HepG2 (cell line): Measurements from ENCODE around the gene GBP6. TPM values are rescaled to one million over a fixed set of nuclear protein-coding genes. Genes with fewer than 3 reads are reported as not detected.
A peak's percentile ranks its signal among the peaks of the same experiment; 100 is the strongest.

ENCODE experiments used
- CC2D1A ChIP-seq: sonication (generic); formaldehyde crosslinking; IDR thresholded peaks from 2 replicates; pipeline ENCODE4 v1.8.1; 2023; ENCODE audit warnings: mild to moderate bottlenecking, missing genetic modification reagents
- CCAR2 ChIP-seq: fragments of 200-400 bp; formaldehyde crosslinking; optimal IDR thresholded peaks from 2 replicates; pipeline ENCODE3; 2018; ENCODE audit warnings: low read depth, mild to moderate bottlenecking, low read length, moderate library complexity
- CREB3 ChIP-seq: sonication (generic); formaldehyde crosslinking; IDR thresholded peaks from 2 replicates; pipeline ENCODE4 v1.5.0; 2020; ENCODE audit warnings: missing genetic modification reagents
- FOSL1 ChIP-seq: sonication (generic); formaldehyde crosslinking; IDR thresholded peaks from 2 replicates; pipeline ENCODE4 v1.9.0; 2021; ENCODE audit warnings: missing genetic modification reagents, borderline replicate concordance
- FOXA3 ChIP-seq: IDR thresholded peaks from 2 replicates; pipeline ENCODE4 v1.6.1; 2016; ENCODE audit warnings: missing genetic modification reagents, missing compliant biosample characterization
- HNF4G ChIP-seq, 2 experiments: sonication (generic) in 1 of 2; formaldehyde crosslinking in 1 of 2; IDR thresholded peaks; 2 replicates each; pipeline versions ENCODE4 v1.4.0 to v1.6.1; 2011 to 2020; ENCODE audit warnings: borderline replicate concordance in 2 of 2, low read depth in 2 of 2, mild to moderate bottlenecking in 2 of 2, low read length in 1 of 2, missing genetic modification reagents in 1 of 2, moderate library complexity in 1 of 2
- JUNB ChIP-seq: sonication (generic); formaldehyde crosslinking; IDR thresholded peaks from 2 replicates; pipeline ENCODE4 v1.8.0; 2022; ENCODE audit warnings: missing genetic modification reagents, mild to moderate bottlenecking, borderline replicate concordance
- NCOA1 ChIP-seq: sonication (generic); formaldehyde crosslinking; IDR thresholded peaks from 2 replicates; pipeline ENCODE4 v1.9.0; 2021; ENCODE audit warnings: missing genetic modification reagents
- PRDM10 ChIP-seq: sonication (generic); formaldehyde crosslinking; IDR thresholded peaks from 2 replicates; pipeline ENCODE4 v1.4.0; 2020; ENCODE audit warnings: low read depth, missing genetic modification reagents
- ZBTB4 ChIP-seq: sonication (generic); formaldehyde crosslinking; IDR thresholded peaks from 2 replicates; pipeline ENCODE4 v1.4.0; 2020; ENCODE audit warnings: missing genetic modification reagents, mild to moderate bottlenecking, borderline replicate concordance
- ZBTB42 ChIP-seq: sonication (generic); formaldehyde crosslinking; IDR thresholded peaks from 2 replicates; pipeline ENCODE4 v1.5.0; 2020; ENCODE audit warnings: mild to moderate bottlenecking, missing genetic modification reagents
- ZNF235 ChIP-seq: sonication (generic); formaldehyde crosslinking; IDR thresholded peaks from 2 replicates; pipeline ENCODE4 v1.8.1; 2023; ENCODE audit warnings: mild to moderate bottlenecking, missing genetic modification reagents, borderline replicate concordance
- ZNF556 ChIP-seq: sonication (generic); formaldehyde crosslinking; IDR thresholded peaks from 2 replicates; pipeline ENCODE4 v1.4.0; 2020; ENCODE audit warnings: mild to moderate bottlenecking, missing genetic modification reagents, borderline replicate concordance
- ZNF746 ChIP-seq: sonication (generic); formaldehyde crosslinking; IDR thresholded peaks from 2 replicates; pipeline ENCODE4 v1.8.0; 2022; ENCODE audit warnings: mild to moderate bottlenecking, missing genetic modification reagents
- ZNF816 ChIP-seq: sonication (generic); formaldehyde crosslinking; IDR thresholded peaks from 2 replicates; pipeline ENCODE4 v1.8.0; 2022; ENCODE audit warnings: missing genetic modification reagents, mild to moderate bottlenecking, borderline replicate concordance
- polyA plus RNA-seq, 8 experiments: library from polyadenylated mRNA; depleted of rRNA in 3 of 8; stranded (reverse) in 7 of 8; unstranded in 1 of 8; fragments of >200 nt; fragmentation: Illumina TruSeq in 4 of 8; extraction: Trizol in 4 of 8; gene quantifications; 2 replicates each; pipeline versions ENCODE4 v1.2.1 to v1.2.3, GENCODE V29; 2011 to 2016; ENCODE audit warnings: low read depth in 4 of 8, missing spikeins in 1 of 8, mixed read lengths in 1 of 8; ENCODE audit not compliant: insufficient read depth in 1 of 8
- total RNA-seq, 5 experiments: library from RNA; depleted of rRNA; stranded (reverse); fragments of >200 nt; fragmentation: Illumina TruSeq; extraction: Trizol; gene quantifications; 2 replicates each; pipeline ENCODE4 v1.2.3, GENCODE V29; 2016; ENCODE audit warnings: low read depth in 1 of 5
- TF ChIP-seq, protein P1 (sequence below): sonication (generic); formaldehyde crosslinking; IDR thresholded peaks from 2 replicates; pipeline ENCODE4 v1.5.1; 2020; ENCODE audit warnings: missing genetic modification reagents, mild to moderate bottlenecking, borderline replicate concordance

The GBP6 gene
- total and polyA plus RNA-seq, 2 of the 13 experiments (the other 11 are each of a cell fraction or from before 2014, with no cell fraction given) = not detected

DNA sequence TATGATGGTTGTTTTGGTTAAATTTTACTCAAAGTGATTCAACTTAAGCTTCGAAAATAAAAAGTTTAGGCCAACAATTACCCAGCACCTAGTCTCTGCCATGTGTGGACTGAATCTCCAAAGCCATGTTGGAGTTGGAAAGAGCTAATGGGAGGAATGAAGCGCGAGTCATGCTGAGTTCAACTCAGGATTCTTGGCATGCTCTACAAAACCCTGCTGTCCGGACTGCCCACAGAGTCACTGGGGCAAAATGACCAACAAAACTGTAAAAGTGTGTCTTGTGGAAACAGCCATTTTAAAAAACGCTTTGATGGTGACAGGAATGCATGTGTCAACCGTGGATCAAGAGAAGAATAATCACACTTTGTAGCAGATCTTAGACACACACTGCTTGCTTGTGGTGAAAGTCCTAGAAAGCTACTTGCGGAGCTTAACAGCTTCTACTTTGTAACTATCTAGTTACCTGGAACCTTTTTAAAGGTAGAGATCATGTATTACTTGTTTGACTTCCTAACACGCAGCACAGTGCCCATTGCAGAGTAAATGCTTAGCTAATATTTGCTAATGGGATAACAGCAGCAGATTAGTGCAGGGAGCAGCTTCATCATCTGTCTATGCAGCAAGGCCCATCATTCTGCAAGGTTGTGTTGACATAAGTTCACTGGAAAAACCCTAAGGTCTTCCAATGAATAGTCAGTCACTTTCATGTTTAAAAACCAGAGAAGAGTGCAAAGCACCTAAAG lies 7.0 kb upstream of the GBP6 start (continued):
- TF ChIP-seq ZBTB42 (CRISPR knock-in tag) (no peak), CCAR2 (no peak), FOXA3 (CRISPR knock-in tag) (peak; percentile 81), HNF4G (IDR thresholded peaks at IDR 0.05; ENCODE audit: borderline replicate concordance, low read depth, low read length) (no peak), HNF4G (CRISPR knock-in tag; IDR thresholded peaks at IDR 0.05; ENCODE audit: borderline replicate concordance, low read depth) (no peak), ZNF816 (CRISPR knock-in tag) (no peak), JUNB (CRISPR knock-in tag) (no peak), ZNF746 (CRISPR knock-in tag) (no peak), CREB3 (CRISPR knock-in tag) (no peak), ZNF235 (no peak), FOSL1 (CRISPR knock-in tag) (no peak), PRDM10 (CRISPR knock-in tag) (no peak), NCOA1 (CRISPR knock-in tag) (no peak), ZBTB4 (CRISPR knock-in tag) (no peak), ZNF556 (CRISPR knock-in tag) (no peak), CC2D1A (CRISPR knock-in tag) (no peak)
- TF ChIP-seq, protein P1, sequence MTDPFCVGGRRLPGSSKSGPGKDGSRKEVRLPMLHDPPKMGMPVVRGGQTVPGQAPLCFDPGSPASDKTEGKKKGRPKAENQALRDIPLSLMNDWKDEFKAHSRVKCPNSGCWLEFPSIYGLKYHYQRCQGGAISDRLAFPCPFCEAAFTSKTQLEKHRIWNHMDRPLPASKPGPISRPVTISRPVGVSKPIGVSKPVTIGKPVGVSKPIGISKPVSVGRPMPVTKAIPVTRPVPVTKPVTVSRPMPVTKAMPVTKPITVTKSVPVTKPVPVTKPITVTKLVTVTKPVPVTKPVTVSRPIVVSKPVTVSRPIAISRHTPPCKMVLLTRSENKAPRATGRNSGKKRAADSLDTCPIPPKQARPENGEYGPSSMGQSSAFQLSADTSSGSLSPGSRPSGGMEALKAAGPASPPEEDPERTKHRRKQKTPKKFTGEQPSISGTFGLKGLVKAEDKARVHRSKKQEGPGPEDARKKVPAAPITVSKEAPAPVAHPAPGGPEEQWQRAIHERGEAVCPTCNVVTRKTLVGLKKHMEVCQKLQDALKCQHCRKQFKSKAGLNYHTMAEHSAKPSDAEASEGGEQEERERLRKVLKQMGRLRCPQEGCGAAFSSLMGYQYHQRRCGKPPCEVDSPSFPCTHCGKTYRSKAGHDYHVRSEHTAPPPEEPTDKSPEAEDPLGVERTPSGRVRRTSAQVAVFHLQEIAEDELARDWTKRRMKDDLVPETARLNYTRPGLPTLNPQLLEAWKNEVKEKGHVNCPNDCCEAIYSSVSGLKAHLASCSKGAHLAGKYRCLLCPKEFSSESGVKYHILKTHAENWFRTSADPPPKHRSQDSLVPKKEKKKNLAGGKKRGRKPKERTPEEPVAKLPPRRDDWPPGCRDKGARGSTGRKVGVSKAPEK = 0 out of 2 replicates have a peak, but pooled peaks have one; percentile 9
